ENCODE measurements around the gene PDGFB. TPM values are rescaled to one million over a fixed set of nuclear protein-coding genes. Genes with fewer than 3 reads are reported as not detected.
A peak's percentile ranks its signal among the peaks of the same experiment; 100 is the strongest.

The PDGFB gene
- total and polyA plus RNA-seq, 12 donors = 9.9 to 45.6 (median 18.5) TPM

DNA sequence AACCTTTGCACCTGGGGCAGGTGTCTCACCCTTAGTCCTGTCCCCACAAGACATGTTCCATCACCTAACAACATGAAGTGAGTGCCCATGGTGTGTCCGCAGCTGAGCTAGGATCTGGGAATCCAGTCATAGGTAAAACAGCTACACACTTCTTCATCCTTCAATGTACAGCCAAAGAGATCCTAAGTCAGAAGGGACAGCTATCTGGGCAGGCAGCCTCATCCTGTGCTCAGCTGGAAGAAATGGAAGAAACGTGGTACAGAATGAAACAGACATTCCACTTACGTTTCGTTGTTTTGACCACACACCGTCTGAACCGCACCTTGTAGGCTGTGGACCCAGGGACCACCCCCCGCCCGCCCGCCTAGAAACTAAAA is 30.8 kb downstream of the PDGFB start:
- no peak overlapping the region for H3K27ac ChIP-seq
- H3K4me1 ChIP-seq = peaks cover 0 to 4% (median 0%) of the 10 kb centered on the region in 9 donors
- no peak overlapping the region for H3K4me3 ChIP-seq
- ATAC-seq (no peak), DNase-seq (no peak)
- TF ChIP-seq, protein P1, sequence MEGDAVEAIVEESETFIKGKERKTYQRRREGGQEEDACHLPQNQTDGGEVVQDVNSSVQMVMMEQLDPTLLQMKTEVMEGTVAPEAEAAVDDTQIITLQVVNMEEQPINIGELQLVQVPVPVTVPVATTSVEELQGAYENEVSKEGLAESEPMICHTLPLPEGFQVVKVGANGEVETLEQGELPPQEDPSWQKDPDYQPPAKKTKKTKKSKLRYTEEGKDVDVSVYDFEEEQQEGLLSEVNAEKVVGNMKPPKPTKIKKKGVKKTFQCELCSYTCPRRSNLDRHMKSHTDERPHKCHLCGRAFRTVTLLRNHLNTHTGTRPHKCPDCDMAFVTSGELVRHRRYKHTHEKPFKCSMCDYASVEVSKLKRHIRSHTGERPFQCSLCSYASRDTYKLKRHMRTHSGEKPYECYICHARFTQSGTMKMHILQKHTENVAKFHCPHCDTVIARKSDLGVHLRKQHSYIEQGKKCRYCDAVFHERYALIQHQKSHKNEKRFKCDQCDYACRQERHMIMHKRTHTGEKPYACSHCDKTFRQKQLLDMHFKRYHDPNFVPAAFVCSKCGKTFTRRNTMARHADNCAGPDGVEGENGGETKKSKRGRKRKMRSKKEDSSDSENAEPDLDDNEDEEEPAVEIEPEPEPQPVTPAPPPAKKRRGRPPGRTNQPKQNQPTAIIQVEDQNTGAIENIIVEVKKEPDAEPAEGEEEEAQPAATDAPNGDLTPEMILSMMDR (IDR thresholded peaks at IDR 0.05) = no peak
- intact Hi-C loops (cut with DNase I) = no loop called here
- WGBS, 2 donors = 88 to 90% methylated on average over 9 of the region's 9 CpGs
- H3K36me3 ChIP-seq = peaks cover 0 to 34% (median 0%) of the 10 kb centered on the region in 9 donors
- no peaks in the 10 kb centered on the region for H3K27me3 ChIP-seq
- peaks cover 0 to 3% (median 0%) of the 10 kb centered on the region in 11 donors for H3K9me3 ChIP-seq

DNA sequence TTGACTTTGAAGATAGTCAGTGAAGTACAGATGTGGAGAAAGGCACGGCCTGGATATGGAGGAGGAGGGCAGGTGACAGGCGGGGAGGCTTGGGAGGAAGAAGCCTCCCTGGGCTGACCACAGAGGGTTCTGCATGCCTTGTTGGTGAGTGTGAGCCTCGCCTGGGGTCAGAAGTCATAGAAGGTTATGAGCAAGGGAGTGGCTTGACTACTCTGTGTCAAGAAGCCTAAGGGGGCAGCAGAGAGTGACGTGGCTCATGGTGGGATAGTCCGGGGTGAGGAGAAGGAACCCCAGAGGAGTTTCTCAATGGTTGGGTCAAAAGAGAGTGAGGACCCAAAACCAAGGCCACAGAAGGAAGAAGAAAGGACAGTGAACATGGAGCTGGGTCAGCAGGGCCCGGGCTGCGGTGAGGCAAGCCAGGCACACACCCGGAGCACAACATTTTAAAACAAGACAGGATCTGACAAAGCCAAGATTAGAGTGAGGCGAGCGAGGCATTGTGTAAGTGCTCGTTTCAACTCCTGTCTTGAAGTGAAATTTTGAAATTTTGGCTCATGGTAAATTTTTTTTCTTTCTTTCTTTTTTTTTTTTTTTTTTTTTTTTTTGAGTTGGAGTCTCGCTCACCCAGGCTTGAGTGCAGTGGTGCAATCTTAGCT is 31.9 kb downstream of the PDGFB start:
- 81 to 87% methylated on average over 12 of the region's 12 CpGs for WGBS, 2 donors
- Histone ChIP-seq H3K4me1 (peaks cover 0 to 4% (median 0%) of the 10 kb centered on the region in 9 donors), H3K36me3 (peaks cover 0 to 34% (median 0%) of the 10 kb centered on the region in 9 donors), H3K27ac (no peak overlapping the region), H3K4me3 (no peak overlapping the region), H3K27me3 (no peaks in the 10 kb centered on the region), H3K9me3 (peaks cover 0 to 3% (median 0%) of the 10 kb centered on the region in 11 donors)
- TF ChIP-seq, protein P1 (IDR thresholded peaks at IDR 0.05) = no peak
- ATAC-seq (no peak), DNase-seq (no peak)
- intact Hi-C loops (cut with DNase I) = no loop called here

DNA sequence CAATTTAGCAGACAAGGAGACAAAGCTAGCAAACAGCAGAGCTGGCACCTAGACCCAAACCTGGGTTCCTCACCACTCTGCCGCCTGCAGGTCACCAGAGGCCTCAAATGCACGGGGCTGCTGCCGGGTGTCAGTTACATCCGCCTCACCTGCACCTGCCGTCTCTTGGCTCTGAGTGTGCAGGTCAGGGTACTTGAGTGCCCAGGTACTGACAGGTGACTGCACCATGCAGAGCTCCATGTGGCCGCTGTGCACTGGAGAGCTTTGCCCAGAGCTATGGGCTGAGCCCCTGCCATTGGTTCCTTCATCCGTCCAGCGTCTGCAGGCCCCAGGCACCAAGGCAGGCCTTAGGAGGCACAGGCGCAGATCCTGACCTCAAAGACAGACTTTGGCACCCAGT is 35.0 kb downstream of the PDGFB start:
- intact Hi-C loops (cut with DNase I) = no loop called here
- no peak overlapping the region for H3K4me3 ChIP-seq
- H3K36me3 ChIP-seq = peaks cover 0 to 24% (median 0%) of the 10 kb centered on the region in 9 donors
- no peak for DNase-seq
- H3K27ac ChIP-seq = no peak overlapping the region
- peaks cover 0 to 7% (median 0%) of the 10 kb centered on the region in 9 donors for H3K4me1 ChIP-seq
- no peaks in the 10 kb centered on the region for H3K9me3 ChIP-seq
- no peaks in the 10 kb centered on the region for H3K27me3 ChIP-seq
- WGBS, 2 donors = 95 to 97% methylated on average over 9 of the region's 9 CpGs
- ATAC-seq = no peak
- TF ChIP-seq, protein P1 (IDR thresholded peaks at IDR 0.05) = no peak

DNA sequence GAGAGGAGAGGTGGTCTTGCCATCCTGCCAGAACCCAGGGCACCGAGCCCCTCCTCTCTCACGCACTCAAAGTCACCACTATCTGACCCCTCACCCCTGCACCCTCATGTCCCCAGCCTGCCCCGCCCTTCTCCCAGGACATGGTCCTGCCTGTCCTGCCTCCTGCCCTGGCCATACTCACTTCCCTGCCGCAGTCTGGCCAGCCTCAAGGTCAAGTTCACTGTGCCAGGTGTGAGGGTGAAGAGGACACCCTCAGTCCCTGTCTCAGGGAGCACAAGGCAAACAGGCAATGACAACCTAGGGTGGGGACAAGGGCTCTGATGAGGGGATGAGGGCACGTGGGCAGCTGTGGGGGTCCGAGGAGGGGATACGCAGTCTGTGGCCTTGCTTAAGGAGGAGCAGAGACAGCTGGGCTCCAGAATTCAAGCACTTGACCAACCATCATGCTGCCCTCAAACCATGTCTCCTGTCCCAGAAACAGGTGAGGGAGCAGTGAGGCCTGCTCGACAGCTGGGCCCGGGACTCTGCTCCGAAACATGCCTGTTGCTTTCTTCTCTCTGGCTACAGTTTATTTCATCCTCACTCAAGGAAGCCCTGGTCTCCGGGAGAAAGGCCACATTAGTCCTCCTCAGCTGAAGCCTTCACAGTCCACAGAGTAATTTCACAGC is 36.6 kb downstream of the PDGFB start:
- WGBS, 2 donors = 83 to 86% methylated on average over 11 of the region's 11 CpGs
- H3K27ac ChIP-seq = no peak overlapping the region
- DNase-seq = no peak
- H3K36me3 ChIP-seq = peaks cover 0 to 10% (median 0%) of the 10 kb centered on the region in 9 donors
- intact Hi-C loops (cut with DNase I) = no loop called here
- no peaks in the 10 kb centered on the region for H3K27me3 ChIP-seq
- H3K9me3 ChIP-seq = no peaks in the 10 kb centered on the region
- peaks cover 0 to 10% (median 0%) of the 10 kb centered on the region in 9 donors for H3K4me1 ChIP-seq
- ATAC-seq = peak in 3 of 8 donors; percentile 5 to 38 (median 20)
- H3K4me3 ChIP-seq = no peak overlapping the region
- TF ChIP-seq, protein P1 (IDR thresholded peaks at IDR 0.05) = no peak

All from heart right ventricle (tissue), 16 donors.